ENCODE data around the gene CSNK2B. TPM values are rescaled to one million over a fixed set of nuclear protein-coding genes. Genes with fewer than 3 reads are reported as not detected.

Gene CSNK2B
- total RNA-seq, 4 donors from 2014 or later = 132 to 188 (median 153) TPM

DNA sequence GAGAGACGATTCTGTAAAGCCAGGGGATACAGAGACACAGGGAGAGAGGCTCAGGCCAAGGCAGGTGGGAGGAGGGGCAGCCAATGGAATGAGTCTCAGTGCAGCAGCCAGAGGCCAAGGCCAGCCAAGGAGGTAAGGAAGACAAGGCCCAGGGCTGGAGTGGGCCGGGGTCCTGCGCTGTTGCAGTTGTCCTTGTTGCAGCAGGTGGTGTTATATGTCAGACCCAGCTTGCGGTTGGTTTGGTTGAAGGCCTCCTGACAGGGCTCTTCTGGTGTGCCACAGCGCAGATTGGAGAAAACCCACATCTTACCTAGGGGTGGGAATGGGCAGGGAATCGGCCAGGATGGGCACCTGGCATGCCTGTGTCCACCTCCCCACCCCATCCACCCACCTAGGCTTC is 53.1 kb downstream of the CSNK2B start:
- Histone ChIP-seq H3K9me3 (no peaks in the 10 kb centered on the region), H3K27me3 (no peaks in the 10 kb centered on the region), H3K36me3 (peaks cover 0 to under 1% (median 0%) of the 10 kb centered on the region in 4 donors), H3K27ac (replicated peaks in 1 of 4) (no peak overlapping the region), H3K4me1 (no peaks in the 10 kb centered on the region), H3K4me3 (no peak overlapping the region)
- no peak for TF ChIP-seq POLR2AphosphoS5 (IDR thresholded peaks at IDR 0.05)
- TF ChIP-seq POLR2A (IDR thresholded peaks at IDR 0.05; ENCODE audit: low read depth) = no peak
- no peak for TF ChIP-seq EP300 (IDR thresholded peaks at IDR 0.05)
- TF ChIP-seq, protein P1, sequence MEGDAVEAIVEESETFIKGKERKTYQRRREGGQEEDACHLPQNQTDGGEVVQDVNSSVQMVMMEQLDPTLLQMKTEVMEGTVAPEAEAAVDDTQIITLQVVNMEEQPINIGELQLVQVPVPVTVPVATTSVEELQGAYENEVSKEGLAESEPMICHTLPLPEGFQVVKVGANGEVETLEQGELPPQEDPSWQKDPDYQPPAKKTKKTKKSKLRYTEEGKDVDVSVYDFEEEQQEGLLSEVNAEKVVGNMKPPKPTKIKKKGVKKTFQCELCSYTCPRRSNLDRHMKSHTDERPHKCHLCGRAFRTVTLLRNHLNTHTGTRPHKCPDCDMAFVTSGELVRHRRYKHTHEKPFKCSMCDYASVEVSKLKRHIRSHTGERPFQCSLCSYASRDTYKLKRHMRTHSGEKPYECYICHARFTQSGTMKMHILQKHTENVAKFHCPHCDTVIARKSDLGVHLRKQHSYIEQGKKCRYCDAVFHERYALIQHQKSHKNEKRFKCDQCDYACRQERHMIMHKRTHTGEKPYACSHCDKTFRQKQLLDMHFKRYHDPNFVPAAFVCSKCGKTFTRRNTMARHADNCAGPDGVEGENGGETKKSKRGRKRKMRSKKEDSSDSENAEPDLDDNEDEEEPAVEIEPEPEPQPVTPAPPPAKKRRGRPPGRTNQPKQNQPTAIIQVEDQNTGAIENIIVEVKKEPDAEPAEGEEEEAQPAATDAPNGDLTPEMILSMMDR (IDR thresholded peaks at IDR 0.05) = no peak
- intact Hi-C loops (cut with DNase I) = no loop called here
- DNase-seq (ENCODE audit: extremely low spot score) = no peak
- WGBS = 85% methylated on average over 6 of the region's 6 CpGs

Small RNA genes lying within 50 kb of the gene (small RNA-seq; reads per million reads assigned to genes)
- 0 reads per million in 3 donors for gene LY6G6D
- 0 to 0.17 (median 0) reads per million in 3 donors for gene MIR4646
- 0 to 0.17 (median 0) reads per million in 3 donors for gene MIR6832
- gene RF00019 = 0 reads per million in 3 donors
- gene SNORA38 = 1.2 to 3.9 (median 2.4) reads per million in 3 donors

Other genes starting within 250 kb of the CSNK2B start
- 1 to 10 TPM in 2 of 4 donors, under 1 TPM in 2; 0.46 to 2.9 (median 1.7) TPM for gene MICB, start 167.9 kb upstream of the CSNK2B start, total RNA-seq
- gene MCCD1, start 137.1 kb upstream of the CSNK2B start, total RNA-seq = not detected
- 100 to 1,000 TPM; 186 to 257 (median 213) TPM for gene DDX39B, start 124.1 kb upstream of the CSNK2B start, total RNA-seq
- gene ATP6V1G2, start 119.5 kb upstream of the CSNK2B start, total RNA-seq = 1 to 10 TPM; 2.0 to 5.0 (median 2.2) TPM
- 10 to 100 TPM; 24.4 to 42.6 (median 29.6) TPM for gene NFKBIL1, start 118.5 kb upstream of the CSNK2B start, total RNA-seq
- not detected for gene LTA, start 93.8 kb upstream of the CSNK2B start, total RNA-seq
- gene TNF, start 90.5 kb upstream of the CSNK2B start, total RNA-seq = 1 to 10 TPM in 1 of 4 donors, under 1 TPM in 1, not detected in 2; 0.17 to 1.5 TPM
- gene LTB, start 83.7 kb upstream of the CSNK2B start, total RNA-seq = 1 to 10 TPM in 1 of 4 donors, under 1 TPM in 1, not detected in 2; 0.57 to 1.5 TPM
- gene LST1, start 79.8 kb upstream of the CSNK2B start, total RNA-seq = 1 to 10 TPM; 1.9 to 9.3 (median 6.8) TPM
- not detected for gene NCR3, start 73.1 kb upstream of the CSNK2B start, total RNA-seq
- 10 to 100 TPM in 3 of 4 donors, 1 to 10 TPM in 1; 9.4 to 41.9 (median 14.4) TPM for gene AIF1, start 50.8 kb upstream of the CSNK2B start, total RNA-seq
- 100 to 1,000 TPM in 2 of 4 donors, 10 to 100 TPM in 2; 68.8 to 138 (median 89.2) TPM for gene PRRC2A, start 45.4 kb upstream of the CSNK2B start, total RNA-seq
- gene BAG6, start 13.4 kb upstream of the CSNK2B start, total RNA-seq = 100 to 1,000 TPM; 173 to 283 (median 217) TPM
- 1 to 10 TPM; 1.5 to 3.3 (median 2.0) TPM for gene APOM, start 10.2 kb upstream of the CSNK2B start, total RNA-seq
- 10 to 100 TPM; 24.5 to 39.6 (median 34.0) TPM for gene C6orf47, start 5.3 kb upstream of the CSNK2B start, total RNA-seq
- 10 to 100 TPM; 15.8 to 21.0 (median 19.4) TPM for gene GPANK1, start 1.1 kb upstream of the CSNK2B start, total RNA-seq
- gene LY6G5B, start 3.9 kb downstream of the CSNK2B start, total RNA-seq = 1 to 10 TPM; 2.9 to 4.0 (median 3.2) TPM
- gene LY6G5C, start 15.0 kb downstream of the CSNK2B start, total RNA-seq = 1 to 10 TPM in 2 of 4 donors, not detected in 2; 2.0 to 2.9 TPM
- 10 to 100 TPM; 44.9 to 57.9 (median 52.8) TPM for gene ABHD16A, start 37.2 kb downstream of the CSNK2B start, total RNA-seq
- not detected for gene LY6G6F, start 40.8 kb downstream of the CSNK2B start, total RNA-seq
- not detected for gene LY6G6D, start 49.3 kb downstream of the CSNK2B start, total RNA-seq
- not detected for gene LY6G6C, start 55.7 kb downstream of the CSNK2B start, total RNA-seq
- not detected for gene MPIG6B, start 57.3 kb downstream of the CSNK2B start, total RNA-seq
- gene DDAH2, start 63.2 kb downstream of the CSNK2B start, total RNA-seq = 100 to 1,000 TPM in 2 of 4 donors, 10 to 100 TPM in 2; 78.1 to 119 (median 100) TPM
- 100 to 1,000 TPM; 208 to 379 (median 290) TPM for gene CLIC1, start 70.5 kb downstream of the CSNK2B start, total RNA-seq
- 1 to 10 TPM; 4.0 to 6.4 (median 4.5) TPM for gene MSH5, start 73.9 kb downstream of the CSNK2B start, total RNA-seq
- under 1 TPM in 1 of 4 donors, not detected in 3; 0.83 TPM for gene SAPCD1, start 96.6 kb downstream of the CSNK2B start, total RNA-seq
- under 1 TPM in 3 of 4 donors, not detected in 1; 0.40 to 0.50 (median 0.45) TPM for gene VWA7, start 111.2 kb downstream of the CSNK2B start, total RNA-seq
- 10 to 100 TPM; 25.0 to 53.2 (median 34.8) TPM for gene VARS1, start 129.7 kb downstream of the CSNK2B start, total RNA-seq
- gene LSM2, start 140.9 kb downstream of the CSNK2B start, total RNA-seq = 10 to 100 TPM; 24.2 to 41.5 (median 32.9) TPM
- 1 to 10 TPM; 1.2 to 3.7 (median 2.6) TPM for gene HSPA1L, start 149.2 kb downstream of the CSNK2B start, total RNA-seq
- gene HSPA1A, start 149.5 kb downstream of the CSNK2B start, total RNA-seq = 100 to 1,000 TPM; 235 to 451 (median 370) TPM
- 100 to 1,000 TPM; 120 to 315 (median 274) TPM for gene HSPA1B, start 161.7 kb downstream of the CSNK2B start, total RNA-seq
- gene NEU1, start 196.7 kb downstream of the CSNK2B start, total RNA-seq = 10 to 100 TPM; 24.9 to 39.6 (median 34.9) TPM
- under 1 TPM in 2 of 4 donors, not detected in 2; 0.19 to 0.80 TPM for gene SLC44A4, start 212.9 kb downstream of the CSNK2B start, total RNA-seq
- gene EHMT2, start 231.6 kb downstream of the CSNK2B start, total RNA-seq = 10 to 100 TPM; 25.7 to 48.4 (median 38.1) TPM
- gene ZBTB12, start 236.0 kb downstream of the CSNK2B start, total RNA-seq = 1 to 10 TPM in 3 of 4 donors, under 1 TPM in 1; 0.66 to 2.5 (median 1.6) TPM